Measurements from ENCODE around the gene IRF2. TPM values are rescaled to one million over a fixed set of nuclear protein-coding genes. Genes with fewer than 3 reads are reported as not detected.
A peak's percentile ranks its signal among the peaks of the same experiment; 100 is the strongest.

Gene IRF2
- total and polyA plus RNA-seq, 2 experiments from 2014 or later = 4.0 to 12.0 TPM

GRCh38 chr4:184427687-184428086, 46.7 kb downstream of the IRF2 start:
- no peak for TF ChIP-seq CTCF (IDR thresholded peaks at IDR 0.05; ENCODE audit: low read depth, low read length)
- H3K4me1 ChIP-seq (ENCODE audit: low read depth) = no peaks in the 10 kb centered on the region
- no peak overlapping the region for H3K4me3 ChIP-seq
- H3K36me3 ChIP-seq = no peaks in the 10 kb centered on the region
- no peaks in the 10 kb centered on the region for H3K27me3 ChIP-seq
- H3K9me3 ChIP-seq (ENCODE audit: low read depth) = no peaks in the 10 kb centered on the region
- peak in 1 of 2 donors; percentile 54 for DNase-seq (ENCODE audit: low read depth in 1 of 2, low spot score in 1 of 2)
- H3K27ac ChIP-seq = no peak overlapping the region

GRCh38 chr4:184427093-184427492, 47.3 kb downstream of the IRF2 start:
- no peaks in the 10 kb centered on the region for H3K36me3 ChIP-seq

GRCh38 chr4:184424993-184425758, 49.2 kb downstream of the IRF2 start:
- Histone ChIP-seq H3K4me3 (no peak overlapping the region), H3K36me3 (no peaks in the 10 kb centered on the region), H3K27ac (no peak overlapping the region), H3K27me3 (no peaks in the 10 kb centered on the region), H3K4me1 (ENCODE audit: low read depth) (no peaks in the 10 kb centered on the region), H3K9me3 (ENCODE audit: low read depth) (no peaks in the 10 kb centered on the region)
- no peak for TF ChIP-seq CTCF (IDR thresholded peaks at IDR 0.05; ENCODE audit: low read depth, low read length)
- DNase-seq (ENCODE audit: low read depth in 1 of 2, low spot score in 1 of 2) = peak in 1 of 2 donors; percentile 23

More at GRCh38 chr4:184427093-184427492, 47.3 kb downstream of the IRF2 start:
- Histone ChIP-seq H3K4me3 (no peak overlapping the region), H3K4me1 (ENCODE audit: low read depth) (no peaks in the 10 kb centered on the region), H3K9me3 (ENCODE audit: low read depth) (no peaks in the 10 kb centered on the region), H3K27me3 (no peaks in the 10 kb centered on the region), H3K27ac (no peak overlapping the region)
- DNase-seq (ENCODE audit: low read depth in 1 of 2, low spot score in 1 of 2) = no peak
- no peak for TF ChIP-seq CTCF (IDR thresholded peaks at IDR 0.05; ENCODE audit: low read depth, low read length)

- Histone ChIP-seq H3K27ac (no peak overlapping the region), H3K36me3 (no peaks in the 10 kb centered on the region), H3K27me3 (no peaks in the 10 kb centered on the region), H3K4me1 (ENCODE audit: low read depth) (no peaks in the 10 kb centered on the region), H3K4me3 (no peak overlapping the region), H3K9me3 (ENCODE audit: low read depth) (no peaks in the 10 kb centered on the region)
- TF ChIP-seq CTCF (IDR thresholded peaks at IDR 0.05; ENCODE audit: low read depth, low read length) = no peak
- no peak for DNase-seq (ENCODE audit: low read depth in 1 of 2, low spot score in 1 of 2)
Observed at GRCh38 chr4:184424279-184424678, 50.1 kb downstream of the IRF2 start.

- no peaks in the 10 kb centered on the region for H3K4me1 ChIP-seq (ENCODE audit: low read depth)
- H3K4me3 ChIP-seq = no peak overlapping the region
- no peak for DNase-seq (ENCODE audit: low read depth in 1 of 2, low spot score in 1 of 2)
- no peaks in the 10 kb centered on the region for H3K9me3 ChIP-seq (ENCODE audit: low read depth)
- TF ChIP-seq CTCF (IDR thresholded peaks at IDR 0.05; ENCODE audit: low read depth, low read length) = no peak
- no peaks in the 10 kb centered on the region for H3K27me3 ChIP-seq
- H3K27ac ChIP-seq = no peak overlapping the region
- peaks cover 9% of the 10 kb centered on the region for H3K36me3 ChIP-seq
Observed at GRCh38 chr4:184423003-184423686, 51.2 kb downstream of the IRF2 start.
